Fibroblast of upper back skin (primary cell): ENCODE data around the gene GCGR.

ENCODE experiments used
- DNase-seq: peaks from one replicate; pipeline ENCODE4 v3.0.0-alpha.2; 2013

Gene GCGR

GRCh38 chr17:81812571-81813370, 8.8 kb downstream of the GCGR start:
- no peak for DNase-seq

- no peak for DNase-seq
Observed at GRCh38 chr17:81813371-81813684, 9.4 kb downstream of the GCGR start.

- no peak for DNase-seq
Observed at GRCh38 chr17:81813861-81814683, 10.1 kb downstream of the GCGR start.

- DNase-seq, result no peak
Observed at GRCh38 chr17:81814748-81815645, 11.0 kb downstream of the GCGR start.

- no peak for DNase-seq
Observed at GRCh38 chr17:81815646-81815986, 11.7 kb downstream of the GCGR start.

GRCh38 chr17:81817758-81818147, 13.8 kb downstream of the GCGR start:
- no peak for DNase-seq

GRCh38 chr17:81819708-81820107, 15.8 kb downstream of the GCGR start:
- DNase-seq, result no peak

GRCh38 chr17:81821147-81821546, 17.2 kb downstream of the GCGR start:
- no peak for DNase-seq

GRCh38 chr17:81821603-81822311, 17.8 kb downstream of the GCGR start:
- DNase-seq, result peak; percentile 23

- no peak for DNase-seq
Observed at GRCh38 chr17:81822312-81822637, 18.3 kb downstream of the GCGR start.

- no peak for DNase-seq
Observed at GRCh38 chr17:81822996-81823819, 19.3 kb downstream of the GCGR start.

GRCh38 chr17:81823820-81824550, 20.0 kb downstream of the GCGR start:
- DNase-seq, result no peak

GRCh38 chr17:81824595-81824994, 20.6 kb downstream of the GCGR start:
- no peak for DNase-seq

GRCh38 chr17:81825841-81826466, 22.0 kb downstream of the GCGR start:
- no peak for DNase-seq

GRCh38 chr17:81828656-81829055, 24.7 kb downstream of the GCGR start:
- no peak for DNase-seq

GRCh38 chr17:81829858-81830257, 25.9 kb downstream of the GCGR start:
- no peak for DNase-seq

GRCh38 chr17:81831563-81831956, 27.6 kb downstream of the GCGR start:
- DNase-seq, result no peak

GRCh38 chr17:81831957-81832607, 28.1 kb downstream of the GCGR start:
- no peak for DNase-seq

GRCh38 chr17:81832608-81833159, 28.7 kb downstream of the GCGR start:
- no peak for DNase-seq
